ENCODE results near the gene DGCR8. TPM values are rescaled to one million over a fixed set of nuclear protein-coding genes. Genes with fewer than 3 reads are reported as not detected.

DGCR8 gene
- total and polyA plus RNA-seq, 2 experiments from 2014 or later: 15.1 to 23.8 TPM

GRCh38 chr22:20137671-20138416 is 57.8 kb downstream of the DGCR8 start:
- Histone ChIP-seq H3K4me3 (no peak overlapping the region), H3K27me3 (no peaks in the 10 kb centered on the region), H3K36me3 (no peaks in the 10 kb centered on the region), H3K4me1 (ENCODE audit: low read depth) (peaks cover 34% of the 10 kb centered on the region), H3K27ac (peak overlapping the region; percentile 85), H3K9me3 (ENCODE audit: low read depth) (no peaks in the 10 kb centered on the region)
- DNase-seq (ENCODE audit: low read depth in 1 of 2, low spot score in 1 of 2): peak in 1 of 2 donors; percentile 42
- no peak for TF ChIP-seq CTCF (IDR thresholded peaks at IDR 0.05; ENCODE audit: low read depth, low read length)

GRCh38 chr22:20138417-20138738 is 58.3 kb downstream of the DGCR8 start:
- peaks cover 32% of the 10 kb centered on the region for H3K4me1 ChIP-seq (ENCODE audit: low read depth)
- no peaks in the 10 kb centered on the region for H3K27me3 ChIP-seq
- no peaks in the 10 kb centered on the region for H3K36me3 ChIP-seq
- H3K4me3 ChIP-seq: no peak overlapping the region
- no peak for TF ChIP-seq CTCF (IDR thresholded peaks at IDR 0.05; ENCODE audit: low read depth, low read length)
- DNase-seq (ENCODE audit: low read depth in 1 of 2, low spot score in 1 of 2): no peak
- peak overlapping the region; percentile 85 for H3K27ac ChIP-seq
- H3K9me3 ChIP-seq (ENCODE audit: low read depth): no peaks in the 10 kb centered on the region

- TF ChIP-seq CTCF (IDR thresholded peaks at IDR 0.05; ENCODE audit: low read depth, low read length): no peak
- peaks cover 32% of the 10 kb centered on the region for H3K4me1 ChIP-seq (ENCODE audit: low read depth)
- no peaks in the 10 kb centered on the region for H3K9me3 ChIP-seq (ENCODE audit: low read depth)
- H3K4me3 ChIP-seq: no peak overlapping the region
- H3K36me3 ChIP-seq: no peaks in the 10 kb centered on the region
- DNase-seq (ENCODE audit: low read depth in 1 of 2, low spot score in 1 of 2): no peak
- H3K27ac ChIP-seq: peak overlapping the region; percentile 85
- H3K27me3 ChIP-seq: no peaks in the 10 kb centered on the region
Observed at GRCh38 chr22:20138868-20139267, 58.8 kb downstream of the DGCR8 start.

GRCh38 chr22:20139391-20140106 is 59.5 kb downstream of the DGCR8 start:
- no peak overlapping the region for H3K27ac ChIP-seq
- no peaks in the 10 kb centered on the region for H3K36me3 ChIP-seq
- no peak overlapping the region for H3K4me3 ChIP-seq
- H3K9me3 ChIP-seq (ENCODE audit: low read depth): no peaks in the 10 kb centered on the region
- peaks cover 32% of the 10 kb centered on the region for H3K4me1 ChIP-seq (ENCODE audit: low read depth)
- TF ChIP-seq CTCF (IDR thresholded peaks at IDR 0.05; ENCODE audit: low read depth, low read length): no peak
- no peak for DNase-seq (ENCODE audit: low read depth in 1 of 2, low spot score in 1 of 2)
- H3K27me3 ChIP-seq: no peaks in the 10 kb centered on the region

GRCh38 chr22:20140107-20140445 is 60.0 kb downstream of the DGCR8 start:
- no peaks in the 10 kb centered on the region for H3K9me3 ChIP-seq (ENCODE audit: low read depth)
- H3K4me3 ChIP-seq: no peak overlapping the region
- H3K27ac ChIP-seq: no peak overlapping the region
- peaks cover 32% of the 10 kb centered on the region for H3K4me1 ChIP-seq (ENCODE audit: low read depth)
- no peaks in the 10 kb centered on the region for H3K36me3 ChIP-seq
- TF ChIP-seq CTCF (IDR thresholded peaks at IDR 0.05; ENCODE audit: low read depth, low read length): no peak
- DNase-seq (ENCODE audit: low read depth in 1 of 2, low spot score in 1 of 2): no peak
- no peaks in the 10 kb centered on the region for H3K27me3 ChIP-seq

All from cardiac muscle cell (in vitro differentiated cells and primary cell).